Mucosa of descending colon (tissue), 3 donors: Measurements from ENCODE around the gene TENM4. TPM values are rescaled to one million over a fixed set of nuclear protein-coding genes. Genes with fewer than 3 reads are reported as not detected.

ENCODE experiments used
- ATAC-seq: fragments of 200-7000 bp; cut with Tn5 transposase; one replicate; pipeline ENCODE4 v1.9.1; 2020; ENCODE audit warnings: mild to moderate bottlenecking, moderate library complexity
- DNase-seq, 3 donors: peaks; one replicate each; pipeline ENCODE4 v3.0.0-alpha.2; 2020
- H3K36me3 ChIP-seq: fragments of 200-600 bp; one replicate; pipeline ENCODE4 v1.8.0; 2021; ENCODE audit warnings: low read depth, mild to moderate bottlenecking
- H3K4me1 ChIP-seq: fragments of 200-600 bp; one replicate; pipeline ENCODE4 v1.8.0; 2021; ENCODE audit warnings: low read depth, mild to moderate bottlenecking
- H3K4me3 ChIP-seq: fragments of 200-600 bp; one replicate; pipeline ENCODE4 v1.8.0; 2021; ENCODE audit warnings: mild to moderate bottlenecking
- H3K9me3 ChIP-seq: fragments of 200-600 bp; one replicate; pipeline ENCODE4 v1.8.0; 2021; ENCODE audit warnings: mild to moderate bottlenecking
- intact Hi-C, 2 donors: fragments of 100-400 bp; cut with DNase I in 1 of 2; cut with micrococcal nuclease in 1 of 2; formaldehyde crosslinking; loops; one replicate each; pipeline versions ENCODE4 v1.11.0 to v1.11.1; 2022; cut with DNase I, micrococcal nuclease
- total RNA-seq, 3 donors: library from RNA; stranded (reverse); fragmentation: NEBNext Ultra II Directional in 2 of 3; extraction: Animal tissue kit (Norgen Biotek cat#: 25700) in 2 of 3; gene quantifications; one replicate each; pipeline versions ENCODE4 v1.2.1 to v1.2.4, GENCODE V29; 2021 to 2023
- TF ChIP-seq, protein P1 (sequence below): fragments of 200-600 bp; IDR thresholded peaks from one replicate; pipeline ENCODE4 v1.8.0; 2022; ENCODE audit warnings: antibody characterized with exemption, mild to moderate bottlenecking
- donor health status: DM: no; HTN: no; CAD: no; lungs with moderate emphysema.
- donor health status: DM: no; HTN: no; CAD: no.
- donor health status: DM: no; HTN: yes; CAD: no.

TENM4 gene
- total RNA-seq, 3 donors from 2014 or later: 0.70 to 1.6 (median 1.2) TPM

- ATAC-seq: no peak
These were observed 21.1 kb upstream of the TENM4 start for GRCh38 chr11:79461666-79462645.

GRCh38 chr11:79461144-79461543, 20.3 kb upstream of the TENM4 start:
- DNase-seq: peak in 1 of 3 donors; percentile 23
- H3K4me1 ChIP-seq: no peaks in the 10 kb centered on the region
- intact Hi-C loops: no loop called here
- no peak overlapping the region for H3K4me3 ChIP-seq
- TF ChIP-seq, protein P1, sequence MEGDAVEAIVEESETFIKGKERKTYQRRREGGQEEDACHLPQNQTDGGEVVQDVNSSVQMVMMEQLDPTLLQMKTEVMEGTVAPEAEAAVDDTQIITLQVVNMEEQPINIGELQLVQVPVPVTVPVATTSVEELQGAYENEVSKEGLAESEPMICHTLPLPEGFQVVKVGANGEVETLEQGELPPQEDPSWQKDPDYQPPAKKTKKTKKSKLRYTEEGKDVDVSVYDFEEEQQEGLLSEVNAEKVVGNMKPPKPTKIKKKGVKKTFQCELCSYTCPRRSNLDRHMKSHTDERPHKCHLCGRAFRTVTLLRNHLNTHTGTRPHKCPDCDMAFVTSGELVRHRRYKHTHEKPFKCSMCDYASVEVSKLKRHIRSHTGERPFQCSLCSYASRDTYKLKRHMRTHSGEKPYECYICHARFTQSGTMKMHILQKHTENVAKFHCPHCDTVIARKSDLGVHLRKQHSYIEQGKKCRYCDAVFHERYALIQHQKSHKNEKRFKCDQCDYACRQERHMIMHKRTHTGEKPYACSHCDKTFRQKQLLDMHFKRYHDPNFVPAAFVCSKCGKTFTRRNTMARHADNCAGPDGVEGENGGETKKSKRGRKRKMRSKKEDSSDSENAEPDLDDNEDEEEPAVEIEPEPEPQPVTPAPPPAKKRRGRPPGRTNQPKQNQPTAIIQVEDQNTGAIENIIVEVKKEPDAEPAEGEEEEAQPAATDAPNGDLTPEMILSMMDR: no peak
- H3K36me3 ChIP-seq: no peaks in the 10 kb centered on the region
- H3K9me3 ChIP-seq: no peaks in the 10 kb centered on the region
- peak; percentile 40 for ATAC-seq

More at GRCh38 chr11:79461666-79462645, 21.1 kb upstream of the TENM4 start:
- TF ChIP-seq, protein P1: no peak
- Histone ChIP-seq H3K36me3 (no peaks in the 10 kb centered on the region), H3K4me3 (no peak overlapping the region), H3K9me3 (no peaks in the 10 kb centered on the region), H3K4me1 (no peaks in the 10 kb centered on the region)
- intact Hi-C loops: no loop called here
- no peak for DNase-seq

- no peaks in the 10 kb centered on the region for H3K36me3 ChIP-seq
These were observed 17.9 kb upstream of the TENM4 start for GRCh38 chr11:79458709-79459108.

GRCh38 chr11:79456501-79456900, 15.7 kb upstream of the TENM4 start:
- no peaks in the 10 kb centered on the region for H3K4me1 ChIP-seq
- DNase-seq: no peak
- intact Hi-C loops: no loop called here
- TF ChIP-seq, protein P1: no peak
- no peaks in the 10 kb centered on the region for H3K9me3 ChIP-seq
- no peak overlapping the region for H3K4me3 ChIP-seq
- no peaks in the 10 kb centered on the region for H3K36me3 ChIP-seq
- ATAC-seq: no peak

More at GRCh38 chr11:79458709-79459108, 17.9 kb upstream of the TENM4 start:
- H3K4me3 ChIP-seq: no peak overlapping the region
- no peaks in the 10 kb centered on the region for H3K9me3 ChIP-seq
- TF ChIP-seq, protein P1: no peak
- H3K4me1 ChIP-seq: no peaks in the 10 kb centered on the region
- ATAC-seq (no peak), DNase-seq (no peak)
- intact Hi-C loops: no loop called here

DNA sequence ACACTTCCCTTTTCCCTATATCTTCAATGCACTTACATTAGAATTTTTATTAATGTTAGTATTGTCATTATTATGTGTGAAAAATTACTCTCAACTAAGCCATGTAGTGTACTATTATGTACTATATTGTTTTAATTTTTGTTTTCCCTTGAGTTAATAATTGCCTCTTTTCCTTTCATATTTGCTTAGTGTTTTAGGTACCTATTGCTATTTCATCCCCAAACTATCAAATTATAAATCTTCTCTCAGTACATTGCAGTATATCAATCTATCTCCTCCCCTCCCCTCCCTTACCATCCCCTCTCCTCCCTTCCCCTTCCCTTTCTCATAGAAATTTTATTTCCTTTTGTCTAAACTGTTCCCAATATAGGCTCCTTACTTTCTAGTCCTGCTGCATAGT, 12.8 kb upstream of the TENM4 start:
- Histone ChIP-seq H3K4me1 (no peaks in the 10 kb centered on the region), H3K9me3 (no peaks in the 10 kb centered on the region), H3K4me3 (no peak overlapping the region), H3K36me3 (no peaks in the 10 kb centered on the region)
- TF ChIP-seq, protein P1: no peak
- DNase-seq: no peak
- intact Hi-C loops: no loop called here
- no peak for ATAC-seq
